Subcutaneous preadipocyte (primary cell): Measurements from ENCODE around the gene ARHGAP5. TPM values are rescaled to one million over a fixed set of nuclear protein-coding genes. Genes with fewer than 3 reads are reported as not detected.

Experiments used
- small RNA-seq: library from RNA; depleted of rRNA; stranded (forward); fragments of <200 nt; gene quantifications from one replicate; pipeline ENCODE3, GENCODE V24; 2012
- total RNA-seq: library from RNA; depleted of rRNA; stranded (reverse); fragments of >200 nt; gene quantifications from 2 replicates; pipeline ENCODE4 v1.2.3, GENCODE V29; 2012

The ARHGAP5 gene
- total RNA-seq: 45.6 and 56.3 TPM in 2 replicates

DNA sequence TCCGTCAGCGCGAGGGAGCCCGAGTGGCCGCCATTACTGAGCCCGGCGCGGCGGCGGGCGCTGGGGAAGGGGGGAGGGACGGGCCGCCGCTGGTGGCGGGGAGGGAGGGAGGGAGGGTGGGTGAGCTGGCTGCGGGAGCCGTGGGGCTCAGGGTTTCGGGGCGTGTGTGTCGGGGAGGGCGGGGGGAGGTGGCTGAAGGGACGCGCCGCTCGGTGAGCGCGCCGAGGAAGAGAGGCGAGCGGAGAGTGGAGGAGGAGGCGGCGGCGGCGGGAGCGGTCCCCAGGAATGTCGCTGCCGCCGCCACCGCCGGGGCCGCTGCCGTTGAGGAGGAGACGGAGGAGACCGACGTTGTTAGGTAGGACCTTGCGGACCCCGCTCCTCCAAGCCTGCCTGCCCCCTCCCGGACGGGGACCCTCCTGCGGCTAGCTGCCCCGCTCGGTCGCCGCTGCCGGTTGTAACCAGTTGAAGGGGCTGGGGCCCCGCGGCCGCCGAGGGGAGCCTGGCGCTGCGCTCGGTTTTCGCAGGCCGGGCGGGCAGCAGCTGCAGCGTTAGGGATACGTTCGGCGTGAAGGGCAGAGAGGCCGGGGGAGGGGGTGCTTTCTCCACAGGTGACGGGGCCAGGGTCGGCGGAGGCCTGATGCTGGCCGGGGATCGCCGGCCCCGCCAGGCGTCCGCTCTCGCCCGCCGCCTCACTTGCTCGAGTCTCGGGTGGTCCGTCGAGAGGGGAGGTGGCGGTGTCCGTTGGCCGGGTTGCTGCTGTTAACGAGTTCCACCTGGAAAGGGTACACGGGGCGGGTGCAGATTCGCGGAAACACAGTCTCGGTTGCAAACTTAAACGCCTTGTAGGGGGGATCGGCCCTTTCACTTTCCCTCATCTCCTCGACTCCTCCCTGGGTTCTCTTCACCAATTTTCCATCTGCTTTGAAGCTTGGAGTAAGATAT is at the start of gene ARHGAP5:
Gene ARHGAP5 (plus strand): TSS at position 224 of the 942 bp plus-strand sequence. CDS start 13,366 bp downstream, outside the sequence.

GRCh38 chr14:32201816-32202490 is 124.8 kb downstream of the ARHGAP5 start, which contains the start of gene RNU6-7:
TSS of gene RNU6-7 (plus strand) at chr14:32202045.

DNA sequence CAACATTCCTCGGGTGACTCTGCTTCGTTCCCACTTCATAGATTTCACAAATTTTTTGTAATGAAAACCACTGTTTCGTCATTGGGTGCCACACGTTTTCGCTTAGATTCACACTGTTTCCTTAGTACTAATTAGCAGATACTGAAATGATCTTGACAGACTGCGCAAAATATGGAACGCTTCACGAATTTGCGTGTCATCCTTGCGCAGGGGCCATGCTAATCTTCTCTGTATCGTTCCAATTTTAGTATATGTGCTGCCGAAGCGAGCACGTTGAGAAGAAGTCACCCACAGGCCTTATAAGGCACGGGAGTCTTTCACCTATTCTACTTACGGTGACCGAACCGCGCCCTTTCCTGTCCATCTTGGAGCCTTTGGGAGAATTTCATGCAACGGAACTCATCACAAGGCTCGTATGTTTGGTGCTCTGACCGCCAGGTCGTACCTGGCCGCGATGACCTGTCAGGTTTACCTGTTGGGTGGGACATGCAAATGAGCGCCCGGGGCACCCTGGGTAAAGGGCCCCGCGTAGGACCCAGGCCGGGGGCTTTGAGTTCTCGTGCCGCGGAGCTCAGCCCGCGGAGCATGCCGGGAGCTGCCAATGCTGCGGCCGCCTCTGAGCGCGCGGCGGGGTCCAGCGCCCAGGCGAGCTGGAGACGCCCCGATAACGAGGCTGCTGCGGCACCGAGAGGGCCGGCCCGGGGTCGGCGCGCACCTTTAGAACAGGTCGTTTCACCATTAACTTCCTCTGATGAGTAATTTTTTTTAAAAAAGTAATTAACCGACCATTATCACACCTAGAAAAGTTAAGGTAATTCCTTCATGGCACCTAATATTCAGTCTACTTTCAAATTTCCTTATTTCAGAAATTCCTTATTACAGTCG is 126.1 kb downstream of the ARHGAP5 start, which contains the start of gene RNU6-8:
Gene RNU6-8 (minus strand): TSS at position 272 of the 885 bp plus-strand sequence.

Small RNA genes within 50 kb of the gene (small RNA-seq; reads per million reads assigned to genes)
- gene RNU6-7 (not detected), gene RNU6-8 (3.0 reads per million, percentile 87 among the genes with 10 or more reads in this experiment)

Other genes starting within 250 kb of the ARHGAP5 start
- gene RNU6-7, start 124.7 kb downstream of the ARHGAP5 start, total RNA-seq: not detected in 2 replicates
- gene RNU6-8, start 126.0 kb downstream of the ARHGAP5 start, total RNA-seq: not detected in 2 replicates